ENCODE data around the gene SSX1. TPM values are rescaled to one million over a fixed set of nuclear protein-coding genes. Genes with fewer than 3 reads are reported as not detected.

The SSX1 gene
- total RNA-seq, 1 donor from 2014 or later = not detected

Other genes starting within 250 kb of the SSX1 start
- gene SPACA5, start 248.4 kb upstream of the SSX1 start, total RNA-seq = not detected in 2 replicates
- 1.7 and 2.1 TPM in 2 replicates for gene ZNF630, start 183.8 kb upstream of the SSX1 start, total RNA-seq
- not detected in 2 replicates for gene SPACA5B, start 124.8 kb upstream of the SSX1 start, total RNA-seq
- not detected in 2 replicates for gene SSX5, start 58.6 kb upstream of the SSX1 start, total RNA-seq
- not detected in 2 replicates for gene SSX3, start 101.3 kb downstream of the SSX1 start, total RNA-seq
- not detected in 2 replicates for gene SSX4, start 128.1 kb downstream of the SSX1 start, total RNA-seq
- gene SSX4B, start 156.6 kb downstream of the SSX1 start, total RNA-seq = not detected in 2 replicates
- gene SLC38A5, start 214.9 kb downstream of the SSX1 start, total RNA-seq = 6.5 and 8.8 TPM in 2 replicates
- 42.2 and 45.8 TPM in 2 replicates for gene FTSJ1, start 220.8 kb downstream of the SSX1 start, total RNA-seq

Measured in neural crest cell (in vitro differentiated cells).